GM19043 (cell line): Measurements from ENCODE around the gene RNU4-1.
"Not testable (repeated sequence)": the region's sequence is repeated elsewhere in the genome, so short reads cannot be mapped to it uniquely, and the experiment has no call there.

Experiments used
- ATAC-seq: cut with Tn5 transposase; IDR thresholded peaks from one replicate; pipeline ENCODE4 v1.9.1; 2021; ENCODE audit warnings: low read depth; ENCODE audit not compliant: unreplicated experiment

RNU4-1 gene

GRCh38 chr12:120292661-120293531, at the start of gene RNU4-1:
RNU4-1 (minus strand) TSS chr12:120293237.
- ATAC-seq: peak; percentile 47

GRCh38 chr12:120342175-120343038, 49.4 kb upstream of the RNU4-1 start:
- no peak for ATAC-seq

- no peak for ATAC-seq
These were observed 46.2 kb upstream of the RNU4-1 start for GRCh38 chr12:120339256-120339655.

GRCh38 chr12:120337730-120338129, 44.7 kb upstream of the RNU4-1 start:
- ATAC-seq: no peak

- ATAC-seq: not testable (repeated sequence)
These were observed 43.4 kb upstream of the RNU4-1 start for GRCh38 chr12:120336392-120336791.

- not testable (repeated sequence) for ATAC-seq
These were observed 42.4 kb upstream of the RNU4-1 start for GRCh38 chr12:120335447-120335846.

GRCh38 chr12:120332523-120332922, 39.5 kb upstream of the RNU4-1 start:
- ATAC-seq: no peak

- ATAC-seq: no peak
These were observed 39.0 kb upstream of the RNU4-1 start for GRCh38 chr12:120332041-120332440.

GRCh38 chr12:120331390-120331789, 38.4 kb upstream of the RNU4-1 start:
- no peak for ATAC-seq

GRCh38 chr12:120328228-120328627, 35.2 kb upstream of the RNU4-1 start:
- no peak for ATAC-seq

GRCh38 chr12:120327593-120327992, 34.6 kb upstream of the RNU4-1 start, which contains the start of gene PLA2G1B:
PLA2G1B (minus strand) TSS chr12:120327779; CDS start chr12:120327753, 26 bp downstream.
- no peak for ATAC-seq

- no peak for ATAC-seq
These were observed 31.9 kb upstream of the RNU4-1 start for GRCh38 chr12:120324841-120325417.

- ATAC-seq: no peak
These were observed 30.7 kb upstream of the RNU4-1 start for GRCh38 chr12:120323772-120324171.

GRCh38 chr12:120321382-120322202, 28.6 kb upstream of the RNU4-1 start:
- ATAC-seq: no peak

- ATAC-seq: peak; percentile 100
These were observed 24.4 kb upstream of the RNU4-1 start for GRCh38 chr12:120317224-120318105.

GRCh38 chr12:120316798-120317223, 23.8 kb upstream of the RNU4-1 start:
- ATAC-seq: no peak

GRCh38 chr12:120314220-120314619, 21.2 kb upstream of the RNU4-1 start:
- ATAC-seq: no peak

- peak; percentile 99 for ATAC-seq
These were observed 9.2 kb upstream of the RNU4-1 start, which contains the start of gene SIRT4 for GRCh38 chr12:120301962-120302815. SIRT4 (plus strand) TSS chr12:120302321; CDS start chr12:120303562, 1,241 bp downstream.
